ENCODE data around the gene BPGM. TPM values are rescaled to one million over a fixed set of nuclear protein-coding genes. Genes with fewer than 3 reads are reported as not detected.

Gene BPGM
- total RNA-seq, 1 donor from 2014 or later = 28.2 TPM

Other genes starting within 250 kb of the BPGM start
- 273 TPM for gene AKR1B1, start 187.8 kb upstream of the BPGM start, total RNA-seq
- 4.5 TPM for gene AKR1B10, start 119.3 kb upstream of the BPGM start, total RNA-seq
- 1.3 TPM for gene AKR1B15, start 97.7 kb upstream of the BPGM start, total RNA-seq
- 534 TPM for gene CALD1, start 132.8 kb downstream of the BPGM start, total RNA-seq

Measured in sciatic nerve (tissue), 1 donor.